ENCODE measurements around the gene EFCAB5.

GRCh38 chr17:29954405-29954804 lies 13.0 kb downstream of the EFCAB5 start:
- TF ChIP-seq, protein P1, sequence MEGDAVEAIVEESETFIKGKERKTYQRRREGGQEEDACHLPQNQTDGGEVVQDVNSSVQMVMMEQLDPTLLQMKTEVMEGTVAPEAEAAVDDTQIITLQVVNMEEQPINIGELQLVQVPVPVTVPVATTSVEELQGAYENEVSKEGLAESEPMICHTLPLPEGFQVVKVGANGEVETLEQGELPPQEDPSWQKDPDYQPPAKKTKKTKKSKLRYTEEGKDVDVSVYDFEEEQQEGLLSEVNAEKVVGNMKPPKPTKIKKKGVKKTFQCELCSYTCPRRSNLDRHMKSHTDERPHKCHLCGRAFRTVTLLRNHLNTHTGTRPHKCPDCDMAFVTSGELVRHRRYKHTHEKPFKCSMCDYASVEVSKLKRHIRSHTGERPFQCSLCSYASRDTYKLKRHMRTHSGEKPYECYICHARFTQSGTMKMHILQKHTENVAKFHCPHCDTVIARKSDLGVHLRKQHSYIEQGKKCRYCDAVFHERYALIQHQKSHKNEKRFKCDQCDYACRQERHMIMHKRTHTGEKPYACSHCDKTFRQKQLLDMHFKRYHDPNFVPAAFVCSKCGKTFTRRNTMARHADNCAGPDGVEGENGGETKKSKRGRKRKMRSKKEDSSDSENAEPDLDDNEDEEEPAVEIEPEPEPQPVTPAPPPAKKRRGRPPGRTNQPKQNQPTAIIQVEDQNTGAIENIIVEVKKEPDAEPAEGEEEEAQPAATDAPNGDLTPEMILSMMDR (IDR thresholded peaks at IDR 0.05; ENCODE audit: low read depth, low read length): no peak
- no peak for TF ChIP-seq MAX (IDR thresholded peaks at IDR 0.05; ENCODE audit: low read depth, low read length)
- TF ChIP-seq MYC (IDR thresholded peaks at IDR 0.05; ENCODE audit: low read depth, low read length): no peak

All from NB4 (cell line).